NCI-H2107 treated with DMSO at 0.1 percent for 48 hours (cell line): ENCODE data around the gene EVX2.
A peak's percentile ranks its signal among the peaks of the same experiment; 100 is the strongest.

ENCODE experiments used
- DNase-seq: peaks from one replicate; lab custom pipeline; 2025; ENCODE audit not compliant: unreplicated experiment; lab: John Stamatoyannopoulos, UW

The EVX2 gene

GRCh38 chr2:176066645-176067588, 16.8 kb downstream of the EVX2 start:
- no peak for DNase-seq

- DNase-seq: peak; percentile 40
These were observed 19.8 kb downstream of the EVX2 start for GRCh38 chr2:176063958-176064357.

- peak; percentile 26 for DNase-seq
These were observed 27.4 kb downstream of the EVX2 start for GRCh38 chr2:176056406-176056805.

GRCh38 chr2:176039375-176039774, 44.4 kb downstream of the EVX2 start:
- no peak for DNase-seq

GRCh38 chr2:176038694-176039093, 45.1 kb downstream of the EVX2 start:
- no peak for DNase-seq

- no peak for DNase-seq
These were observed 48.6 kb downstream of the EVX2 start for GRCh38 chr2:176035013-176035691.

GRCh38 chr2:176027806-176028205, 56.0 kb downstream of the EVX2 start:
- no peak for DNase-seq
